Brain microvascular endothelial cell (primary cell): Measurements from ENCODE around the gene IFNB1.
A peak's percentile ranks its signal among the peaks of the same experiment; 100 is the strongest.

Experiments used
- DNase-seq: peaks from one replicate; pipeline ENCODE4 v3.0.0-alpha.2; 2020
- H3K27ac ChIP-seq: fragments of 250-450 bp; sonication (Bioruptor Pico); 2 replicates; pipeline ENCODE4 v1.5.1; 2020; ENCODE audit warnings: mild to moderate bottlenecking, moderate library complexity
- H3K27me3 ChIP-seq: fragments of 250-450 bp; sonication (Bioruptor Pico); replicated peaks from 2 replicates; pipeline ENCODE4 v1.5.1; 2020; ENCODE audit warnings: mild to moderate bottlenecking
- H3K36me3 ChIP-seq: fragments of 250-450 bp; sonication (Bioruptor Pico); replicated peaks from 2 replicates; pipeline ENCODE4 v1.5.1; 2020; ENCODE audit warnings: mild to moderate bottlenecking
- H3K4me3 ChIP-seq: 2 replicates; pipeline ENCODE4 v1.5.1; 2011; ENCODE audit warnings: low read depth, mild to moderate bottlenecking, control low read depth, low read length, moderate library complexity
- in situ Hi-C: cut with HindIII; loops from 2 replicates; pipeline ENCODE4 v1.10.0; 2017; ENCODE audit warnings: low sequenced_read_pairs, low pct_ligation_motif_present
- TF ChIP-seq, protein P1 (sequence below): IDR thresholded peaks from 2 replicates; pipeline ENCODE4 v1.5.1; 2011; ENCODE audit warnings: low read depth, mild to moderate bottlenecking, moderate library complexity, low read length, control low read depth, inconsistent platforms; ENCODE audit errors: missing control alignments

The IFNB1 gene

DNA sequence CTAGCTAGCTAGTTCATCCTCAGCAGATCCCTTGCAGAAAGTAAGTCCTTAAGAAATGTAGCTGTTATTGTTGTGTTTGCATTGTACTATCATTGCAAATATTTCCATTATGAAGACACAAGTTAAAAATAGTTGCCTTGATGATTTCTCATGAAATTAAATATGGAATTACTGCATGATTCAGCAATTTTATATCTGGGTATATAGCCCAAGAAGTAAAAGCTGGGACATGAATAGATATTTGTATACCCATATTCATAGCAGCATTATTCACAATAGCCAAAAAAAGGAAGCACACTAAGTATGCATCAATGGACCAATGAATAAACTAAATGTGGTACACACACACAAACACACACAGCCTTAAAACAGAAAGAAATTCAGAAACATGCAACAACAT is 6.8 kb downstream of the IFNB1 start:
- no peaks in the 10 kb centered on the region for H3K27me3 ChIP-seq
- TF ChIP-seq, protein P1, sequence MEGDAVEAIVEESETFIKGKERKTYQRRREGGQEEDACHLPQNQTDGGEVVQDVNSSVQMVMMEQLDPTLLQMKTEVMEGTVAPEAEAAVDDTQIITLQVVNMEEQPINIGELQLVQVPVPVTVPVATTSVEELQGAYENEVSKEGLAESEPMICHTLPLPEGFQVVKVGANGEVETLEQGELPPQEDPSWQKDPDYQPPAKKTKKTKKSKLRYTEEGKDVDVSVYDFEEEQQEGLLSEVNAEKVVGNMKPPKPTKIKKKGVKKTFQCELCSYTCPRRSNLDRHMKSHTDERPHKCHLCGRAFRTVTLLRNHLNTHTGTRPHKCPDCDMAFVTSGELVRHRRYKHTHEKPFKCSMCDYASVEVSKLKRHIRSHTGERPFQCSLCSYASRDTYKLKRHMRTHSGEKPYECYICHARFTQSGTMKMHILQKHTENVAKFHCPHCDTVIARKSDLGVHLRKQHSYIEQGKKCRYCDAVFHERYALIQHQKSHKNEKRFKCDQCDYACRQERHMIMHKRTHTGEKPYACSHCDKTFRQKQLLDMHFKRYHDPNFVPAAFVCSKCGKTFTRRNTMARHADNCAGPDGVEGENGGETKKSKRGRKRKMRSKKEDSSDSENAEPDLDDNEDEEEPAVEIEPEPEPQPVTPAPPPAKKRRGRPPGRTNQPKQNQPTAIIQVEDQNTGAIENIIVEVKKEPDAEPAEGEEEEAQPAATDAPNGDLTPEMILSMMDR = no peak
- no peak for DNase-seq
- in situ Hi-C loops = no loop called here
- H3K36me3 ChIP-seq = no peaks in the 10 kb centered on the region
- H3K27ac ChIP-seq = peak overlapping the region; percentile 47
- H3K4me3 ChIP-seq = no peak overlapping the region

DNA sequence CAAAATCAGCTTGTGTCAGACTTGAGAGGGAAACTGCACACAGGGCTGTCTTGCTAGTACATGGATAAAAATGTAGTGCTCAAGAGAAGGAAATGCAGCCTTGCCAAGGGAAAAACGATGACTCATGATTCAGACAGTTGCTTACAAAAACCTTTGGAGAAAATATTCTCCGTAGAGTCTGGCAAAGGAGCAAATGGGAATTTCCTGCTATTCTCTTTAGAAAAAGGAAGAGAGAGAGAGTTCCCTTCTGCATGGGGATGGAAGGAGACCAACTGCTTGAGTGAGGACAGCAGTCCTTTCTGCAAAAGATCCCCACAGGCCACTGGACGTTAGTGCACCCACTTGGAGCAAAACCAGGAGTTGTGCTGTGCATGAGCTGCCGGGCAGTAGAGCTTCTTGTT is 7.6 kb downstream of the IFNB1 start:
- TF ChIP-seq, protein P1 = peak; percentile 55
- no peaks in the 10 kb centered on the region for H3K27me3 ChIP-seq
- DNase-seq = peak; percentile 94
- H3K27ac ChIP-seq = peak overlapping the region; percentile 47
- H3K4me3 ChIP-seq = no peak overlapping the region
- in situ Hi-C loops = no loop called here
- no peaks in the 10 kb centered on the region for H3K36me3 ChIP-seq

DNA sequence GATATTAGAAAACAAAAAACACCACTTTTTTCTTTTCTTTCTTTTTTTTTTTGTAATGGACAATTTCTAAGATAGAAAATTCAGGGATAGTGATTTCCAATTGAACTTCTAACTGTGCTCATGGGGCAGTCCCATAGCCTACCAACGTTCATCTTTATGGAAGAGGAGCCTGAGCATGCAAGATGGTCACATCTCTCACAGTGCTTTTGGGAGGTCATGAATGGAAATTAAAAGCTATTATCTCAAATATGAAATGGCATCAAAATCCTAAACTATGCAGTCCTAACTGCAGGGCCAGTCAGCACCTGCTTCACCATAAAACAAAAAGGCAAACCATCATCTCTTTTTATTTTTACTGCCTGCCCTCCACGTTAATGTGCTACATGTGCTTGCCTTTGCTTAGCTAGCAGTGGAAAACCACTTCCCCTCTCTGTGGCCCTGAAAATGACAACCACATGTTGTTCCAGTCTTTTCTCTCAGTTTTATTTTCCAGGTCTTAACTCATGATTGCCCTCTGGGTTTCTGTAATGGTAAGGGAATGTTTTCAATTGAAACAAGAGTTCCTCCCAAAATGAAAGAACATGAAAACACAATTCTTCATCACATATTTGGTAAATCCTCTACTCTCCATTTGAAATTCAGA is 16.7 kb downstream of the IFNB1 start:
- DNase-seq = peak; percentile 14
- Histone ChIP-seq H3K27ac (no peak overlapping the region), H3K27me3 (no peaks in the 10 kb centered on the region), H3K36me3 (no peaks in the 10 kb centered on the region), H3K4me3 (no peak overlapping the region)
- in situ Hi-C loops = no loop called here
- TF ChIP-seq, protein P1 = peak; percentile 21

DNA sequence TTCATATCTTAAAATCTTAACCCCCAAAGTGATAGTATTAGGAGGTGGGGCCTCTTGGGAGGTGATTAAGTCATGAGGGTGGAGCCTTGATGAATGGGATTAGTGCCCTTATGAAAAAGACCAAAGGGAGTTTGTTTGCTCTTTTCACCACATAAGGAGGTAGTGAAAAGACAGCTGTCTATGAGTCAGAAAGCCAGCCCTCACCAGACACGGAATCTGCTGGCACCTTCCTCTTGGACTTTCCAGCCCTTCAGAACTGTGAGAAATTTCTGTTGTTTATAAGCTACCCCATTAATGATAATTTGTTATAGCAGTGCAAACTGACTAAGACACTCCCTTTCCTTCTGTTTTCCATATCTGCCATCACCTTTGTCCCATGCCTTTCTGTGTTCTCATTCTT is 20.8 kb downstream of the IFNB1 start:
- peak; percentile 9 for DNase-seq
- no peak overlapping the region for H3K4me3 ChIP-seq
- no peak overlapping the region for H3K27ac ChIP-seq
- TF ChIP-seq, protein P1 = no peak
- in situ Hi-C loops = no loop called here
- H3K27me3 ChIP-seq = no peaks in the 10 kb centered on the region
- H3K36me3 ChIP-seq = no peaks in the 10 kb centered on the region

DNA sequence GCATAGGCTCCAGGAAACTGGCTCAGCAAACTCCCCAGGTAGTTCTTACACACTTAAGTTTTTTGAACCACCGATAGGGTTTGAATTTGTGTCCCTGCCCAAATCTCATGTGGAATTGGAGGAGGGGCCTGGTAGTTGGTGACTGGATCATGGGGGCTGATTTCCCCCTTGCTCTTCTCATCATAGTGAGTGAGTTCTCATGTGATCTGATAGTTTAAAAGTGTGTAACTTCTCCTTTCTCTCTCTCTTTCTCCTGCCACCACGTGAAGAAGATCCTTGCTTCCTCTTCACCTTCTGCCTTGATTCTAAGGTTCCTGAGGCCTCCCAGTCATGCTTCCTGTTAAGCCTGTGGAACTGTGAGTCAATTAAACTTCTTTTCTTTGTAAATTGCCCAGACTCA is 23.9 kb downstream of the IFNB1 start:
- DNase-seq = no peak
- in situ Hi-C loops = no loop called here

DNA sequence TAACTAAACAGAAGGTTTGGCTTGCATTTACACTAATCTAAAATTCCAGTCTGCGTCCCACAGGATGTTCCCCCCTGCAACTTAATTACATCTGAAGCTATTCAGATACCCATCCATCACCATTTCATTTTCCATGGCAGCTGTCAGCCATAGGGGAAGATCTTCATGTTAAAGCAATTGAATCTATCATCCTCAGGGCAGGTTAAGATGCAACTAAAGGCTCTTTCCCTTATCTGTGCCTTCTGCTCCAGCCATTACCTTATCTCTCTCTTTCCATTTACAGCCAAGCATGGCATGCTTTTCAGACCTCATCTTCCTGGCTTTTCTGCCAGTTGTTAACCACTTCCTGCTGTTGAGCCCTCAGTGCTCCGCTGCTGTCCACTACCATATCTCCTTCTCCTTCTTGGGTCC is 30.5 kb downstream of the IFNB1 start:
- TF ChIP-seq, protein P1 = no peak
- no peaks in the 10 kb centered on the region for H3K36me3 ChIP-seq
- in situ Hi-C loops = no loop called here

More for the DNA sequence above, 23.9 kb downstream of the IFNB1 start:
- TF ChIP-seq, protein P1 = no peak
- Histone ChIP-seq H3K27me3 (no peaks in the 10 kb centered on the region), H3K36me3 (no peaks in the 10 kb centered on the region), H3K27ac (no peak overlapping the region), H3K4me3 (no peak overlapping the region)

More for the DNA sequence above, 30.5 kb downstream of the IFNB1 start:
- no peak for DNase-seq
- Histone ChIP-seq H3K4me3 (no peak overlapping the region), H3K27ac (no peak overlapping the region), H3K27me3 (no peaks in the 10 kb centered on the region)
